HCT116 (cell line): ENCODE data around the gene GTF3C1. TPM values are rescaled to one million over a fixed set of nuclear protein-coding genes. Genes with fewer than 3 reads are reported as not detected.

Experiments used
- ATAC-seq: fragments of 200-7000 bp; cut with Tn5 transposase; 2 replicates; pipeline ENCODE4 v1.9.1; 2020; ENCODE audit warnings: mild to moderate bottlenecking, moderate library complexity
- BruUV-seq: library from RNA; stranded (reverse); fragments of 400-500 nt; replicated peaks from 2 replicates; lab custom pipeline; 2021; lab: Mats Ljungman, UMichigan
- CTCF ChIA-PET: fragments of 300-600 bp; sonication (Branson Sonifier 250); formaldehyde crosslinking; loops from one replicate; lab custom pipeline; 2021; ENCODE audit warnings: antibody characterized with exemption; lab: Charles Lee
- POLR2A ChIA-PET: fragments of 300-600, 350-600 bp; sonication (Branson Sonifier 250); formaldehyde crosslinking; loops from one replicate; lab custom pipeline; 2021; ENCODE audit warnings: antibody characterized with exemption; lab: Charles Lee
- RAD21 ChIA-PET, 2 experiments: fragments of 300-600 bp; sonication (Branson Sonifier 250); formaldehyde crosslinking; loops; one replicate each; lab custom pipeline; 2023; ENCODE audit warnings: low total read pairs in 2 of 2; ENCODE audit not compliant: uncharacterized antibody in 2 of 2, unreplicated experiment in 2 of 2, low non-redundant PET in 1 of 2; lab: Charles Lee
- DNase-seq: peaks from one replicate; pipeline ENCODE4 v3.0.0-alpha.2; 2010; ENCODE audit warnings: low read depth, low spot score
- H2AFZ ChIP-seq: fragments of 200-600 bp; shearing (Covaris generic), sonication (generic); 2 replicates; pipeline ENCODE4 v1.6.1; 2017; ENCODE audit warnings: low read depth, mixed run types, mixed read lengths, antibody characterized with exemption, low read length; ENCODE audit not compliant: poor library complexity, severe bottlenecking
- H3K27ac ChIP-seq: 2 replicates; pipeline ENCODE4 v1.5.1; 2012; ENCODE audit warnings: low read depth, low read length
- H3K27me3 ChIP-seq: fragments of 200-600 bp; sonication (generic); 2 replicates; pipeline ENCODE4 v1.6.1; 2016; ENCODE audit warnings: mixed run types, low read length, mixed read lengths; ENCODE audit not compliant: insufficient read depth
- H3K36me3 ChIP-seq, 2 experiments: fragments of 200-500 bp in 1 of 2; fragments of 200-600 bp in 1 of 2; sonication (Bioruptor generic) in 1 of 2; sonication (generic) in 1 of 2; 2 replicates each; pipeline versions ENCODE4 v1.5.1 to v1.6.1; 2014 to 2016; ENCODE audit warnings: low read length in 2 of 2, inconsistent platforms in 1 of 2, mixed read lengths in 1 of 2, mixed run types in 1 of 2; ENCODE audit not compliant: insufficient read depth in 2 of 2, control insufficient read depth in 1 of 2
- H3K4me1 ChIP-seq, 2 experiments: fragments of 200-600 bp in 1 of 2; sonication (generic) in 1 of 2; 2 replicates each; pipeline versions ENCODE4 v1.5.1 to v1.6.1; 2012 to 2017; ENCODE audit warnings: low read length in 2 of 2, inconsistent platforms in 1 of 2, mild to moderate bottlenecking in 1 of 2, mixed read lengths in 1 of 2, mixed run types in 1 of 2, moderate library complexity in 1 of 2; ENCODE audit not compliant: insufficient read depth in 2 of 2, control insufficient read depth in 1 of 2
- H3K4me2 ChIP-seq: fragments of 200-600 bp; sonication (generic); 2 replicates; pipeline ENCODE4 v1.6.1; 2017; ENCODE audit warnings: mixed run types, low read length, mixed read lengths
- H3K4me3 ChIP-seq, 2 experiments: fragments of 200-600 bp in 1 of 2; sonication (generic) in 1 of 2; replicated peaks in 1 of 2; 2 replicates each; pipeline ENCODE4 v1.5.1; 2011 to 2016; ENCODE audit warnings: low read length in 2 of 2, control low read depth in 1 of 2, low read depth in 1 of 2, mild to moderate bottlenecking in 1 of 2, mixed read lengths in 1 of 2, mixed run types in 1 of 2
- H3K79me2 ChIP-seq: fragments of 200-600 bp; sonication (generic); 2 replicates; pipeline ENCODE4 v1.6.1; 2017; ENCODE audit warnings: mild to moderate bottlenecking, mixed run types, low read length, moderate library complexity, mixed read lengths; ENCODE audit not compliant: insufficient read depth
- H3K9ac ChIP-seq: fragments of 200-600 bp; sonication (generic); 2 replicates; pipeline ENCODE4 v1.6.1; 2016; ENCODE audit warnings: low read length, mixed read lengths
- H3K9me2 ChIP-seq: fragments of 200-600 bp; sonication (generic), shearing (Covaris generic); 2 replicates; pipeline ENCODE4 v1.6.1; 2017; ENCODE audit warnings: mixed run types, mild to moderate bottlenecking, moderate library complexity; ENCODE audit not compliant: insufficient read depth
- H3K9me3 ChIP-seq, 2 experiments: fragments of 200-500 bp in 1 of 2; fragments of 200-600 bp in 1 of 2; sonication (Bioruptor generic) in 1 of 2; sonication (generic) in 1 of 2; 2 replicates each; pipeline ENCODE4 v1.6.1; 2014 to 2017; ENCODE audit warnings: low read length in 2 of 2, mixed read lengths in 2 of 2, inconsistent platforms in 1 of 2, low read depth in 1 of 2, mild to moderate bottlenecking in 1 of 2, mixed run types in 1 of 2, moderate library complexity in 1 of 2; ENCODE audit not compliant: control insufficient read depth in 1 of 2, insufficient read depth in 1 of 2
- H4K20me1 ChIP-seq: fragments of 200-600 bp; sonication (generic), shearing (Covaris generic); 2 replicates; pipeline ENCODE4 v1.6.1; 2017; ENCODE audit warnings: mixed run types, mild to moderate bottlenecking, moderate library complexity; ENCODE audit not compliant: insufficient read depth
- ATF3 ChIP-seq: IDR thresholded peaks from 2 replicates; pipeline ENCODE4 v1.6.1; 2012
- EZH2phosphoT487 ChIP-seq: fragments of 200-600 bp; IDR thresholded peaks from 2 replicates; pipeline ENCODE4 v1.6.1; 2018; ENCODE audit warnings: antibody characterized with exemption, borderline replicate concordance
- MAX ChIP-seq: IDR thresholded peaks from 2 replicates; pipeline ENCODE4 v1.6.1; 2012
- POLR2AphosphoS5 ChIP-seq: IDR thresholded peaks from 2 replicates; pipeline ENCODE4 v1.6.1; 2011; ENCODE audit warnings: mild to moderate bottlenecking, low read depth, low read length, moderate library complexity
- RAD21 ChIP-seq: IDR thresholded peaks from 2 replicates; pipeline ENCODE4 v1.6.1; 2012; ENCODE audit warnings: low read depth, mild to moderate bottlenecking
- REST ChIP-seq: IDR thresholded peaks from 2 replicates; pipeline ENCODE4 v1.6.1; 2012; ENCODE audit warnings: low read depth
- SIN3A ChIP-seq: IDR thresholded peaks from 2 replicates; pipeline ENCODE4 v1.6.1; 2012; ENCODE audit warnings: low read depth
- SP1 ChIP-seq: IDR thresholded peaks from 2 replicates; pipeline ENCODE4 v1.6.1; 2012; ENCODE audit warnings: low read depth
- SRF ChIP-seq: IDR thresholded peaks from 2 replicates; pipeline ENCODE4 v1.6.1; 2012; ENCODE audit warnings: low read depth
- YY1 ChIP-seq: IDR thresholded peaks from 2 replicates; pipeline ENCODE4 v1.6.1; 2011; ENCODE audit warnings: low read length, low read depth, moderate library complexity, mild to moderate bottlenecking; ENCODE audit not compliant: insufficient replicate concordance; ENCODE audit errors: extremely low read depth
- ZBTB33 ChIP-seq: IDR thresholded peaks from 2 replicates; pipeline ENCODE4 v1.6.1; 2011; ENCODE audit warnings: mild to moderate bottlenecking, low read length, moderate library complexity; ENCODE audit not compliant: insufficient replicate concordance; ENCODE audit errors: extremely low read depth
- ZFX ChIP-seq: fragments of 450-650 bp; IDR thresholded peaks from 2 replicates; pipeline ENCODE4 v1.6.1; 2017
- ZNF274 ChIP-seq: fragments of 200-500 bp; sonication (Bioruptor generic); IDR thresholded peaks from 2 replicates; pipeline ENCODE4 v1.6.1; 2014; ENCODE audit warnings: mild to moderate bottlenecking, low read depth, low read length, inconsistent platforms
- intact Hi-C: fragments of 100-400 bp; cut with micrococcal nuclease; formaldehyde crosslinking; loops from 2 replicates; pipeline ENCODE4 v1.10.0; 2022
- total RNA-seq: library from RNA; stranded (reverse); gene quantifications from one replicate; pipeline ENCODE4 v1.2.1, GENCODE V29; 2021; ENCODE audit not compliant: unreplicated experiment

The GTF3C1 gene
- total RNA-seq, 1 experiment from 2014 or later: 97.5 TPM

GRCh38 chr16:27460213-27460612, 89.5 kb downstream of the GTF3C1 start:
- CTCF ChIA-PET: no interaction called here
- Histone ChIP-seq H3K27me3 (no peaks in the 10 kb centered on the region), H3K9me3 (no peaks in the 10 kb centered on the region), H3K4me3 (no peak overlapping the region), H3K79me2 (no peaks in the 10 kb centered on the region), H3K9ac (no peak overlapping the region), H3K9me2 (no peaks in the 10 kb centered on the region), H3K27ac (no peak overlapping the region), H2AFZ (no peak overlapping the region), H3K36me3 (peaks cover 0 to 3% of the 10 kb centered on the region in 2 experiments; a peak in 2 of 4 replicates), H3K4me1 (no peaks in the 10 kb centered on the region), H4K20me1 (no peaks in the 10 kb centered on the region), H3K4me2 (no peak overlapping the region)
- ATAC-seq: no peak
- no peak for TF ChIP-seq SP1
- TF ChIP-seq ZBTB33: no peak
- no peak for TF ChIP-seq POLR2AphosphoS5
- no peak for TF ChIP-seq ZFX
- DNase-seq: no peak
- BruUV-seq: no TSS peak
- RAD21 ChIA-PET: no interaction called here
- intact Hi-C loops: no loop called here
- POLR2A ChIA-PET: no interaction called here

- RAD21 ChIA-PET: no interaction called here
- Histone ChIP-seq H3K79me2 (no peaks in the 10 kb centered on the region), H3K9ac (no peak overlapping the region), H3K36me3 (peaks cover 0 to 3% of the 10 kb centered on the region in 2 experiments; a peak in 2 of 4 replicates), H3K27ac (no peak overlapping the region), H3K4me2 (no peak overlapping the region), H3K9me2 (no peaks in the 10 kb centered on the region), H3K9me3 (no peaks in the 10 kb centered on the region), H3K4me1 (no peaks in the 10 kb centered on the region), H2AFZ (no peak overlapping the region), H4K20me1 (no peaks in the 10 kb centered on the region), H3K27me3 (no peaks in the 10 kb centered on the region), H3K4me3 (no peak overlapping the region)
- no TSS peak for BruUV-seq
- CTCF ChIA-PET: interaction anchor here (1.2 kb wide), 1 partner anchor 9 kb away, joined by 3 read pairs; no protein-coding TSS in a partner anchor
- ATAC-seq (no peak), DNase-seq (no peak)
- intact Hi-C loops: loop anchor here (5.0 kb wide), 1 partner anchor 222 kb away; no protein-coding TSS in a partner anchor
- POLR2A ChIA-PET: no interaction called here
- TF ChIP-seq SP1 (no peak), MAX (no peak), ATF3 (no peak), SRF (no peak), ZNF274 (no peak), SIN3A (no peak), RAD21 (no peak), YY1 (no peak), REST (no peak), EZH2phosphoT487 (no peak)
Measured at GRCh38 chr16:27458987-27459688, 90.6 kb downstream of the GTF3C1 start.
